Stomach smooth muscle (tissue), 2 donors: Measurements from ENCODE around the gene DNAJC21.

Experiments used
- H3K27ac ChIP-seq: one replicate; pipeline ENCODE4 v1.7.0; 2013; ENCODE audit warnings: mild to moderate bottlenecking, low read length, inconsistent platforms
- H3K27me3 ChIP-seq, 2 donors: one replicate each; pipeline ENCODE4 v1.7.0; 2013; ENCODE audit warnings: low read length in 2 of 2; ENCODE audit not compliant: insufficient read depth in 2 of 2, control insufficient read depth in 1 of 2
- H3K36me3 ChIP-seq, 2 donors: one replicate each; pipeline ENCODE4 v1.7.0; 2013; ENCODE audit warnings: low read length in 2 of 2; ENCODE audit not compliant: control insufficient read depth in 2 of 2, insufficient read depth in 2 of 2
- H3K4me1 ChIP-seq: one replicate; pipeline ENCODE4 v1.7.0; 2013; ENCODE audit warnings: low read length; ENCODE audit not compliant: control insufficient read depth, insufficient read depth
- H3K4me3 ChIP-seq, 2 donors: one replicate each; pipeline ENCODE4 v1.7.0; 2013; ENCODE audit warnings: low read length in 2 of 2
- H3K9ac ChIP-seq, 2 donors: one replicate each; pipeline ENCODE4 v1.7.0; 2013; ENCODE audit warnings: low read length in 2 of 2, mild to moderate bottlenecking in 1 of 2
- H3K9me3 ChIP-seq, 2 donors: one replicate each; pipeline ENCODE4 v1.7.0; 2013; ENCODE audit warnings: low read length in 2 of 2; ENCODE audit not compliant: control insufficient read depth in 2 of 2
- donor health status: healthy.
- donor health status: Pancreatic carcinoma.

The DNAJC21 gene

DNA sequence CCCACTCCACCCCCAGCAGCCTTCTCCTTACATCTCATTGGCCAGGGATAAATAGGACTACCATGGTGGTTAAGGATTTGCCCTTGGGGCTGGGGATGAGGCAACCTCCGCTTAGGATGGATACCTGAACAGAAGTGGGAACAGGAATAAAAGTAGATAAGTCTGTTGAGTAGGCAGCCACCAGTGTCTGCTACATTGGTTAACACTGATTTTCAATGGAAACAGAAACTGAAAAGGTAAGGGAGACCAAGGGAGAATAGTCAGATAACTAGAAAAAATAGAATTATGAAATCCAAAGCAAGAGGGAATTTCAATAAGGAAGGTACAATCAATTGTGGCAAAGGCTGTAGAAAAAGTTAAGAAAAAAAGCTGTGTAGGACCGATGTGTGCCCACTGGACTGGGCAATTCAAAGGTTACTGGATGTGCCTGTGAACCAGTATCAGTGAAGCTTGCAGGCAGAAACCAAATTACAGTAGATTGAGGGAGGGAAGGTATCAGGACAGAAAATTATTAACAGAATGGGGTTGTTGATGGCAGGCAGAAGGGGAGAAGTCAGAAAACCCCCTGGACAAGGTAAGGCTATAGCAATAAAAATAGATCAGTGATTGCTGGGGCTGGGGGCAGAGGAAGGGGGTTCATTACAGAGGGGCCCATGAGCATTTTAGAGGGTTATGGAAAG is 48.7 kb downstream of the DNAJC21 start:
- Histone ChIP-seq H3K4me3 (no peak overlapping the region), H3K36me3 (no peaks in the 10 kb centered on the region), H3K4me1 (no peaks in the 10 kb centered on the region), H3K27ac (no peak overlapping the region), H3K9me3 (no peaks in the 10 kb centered on the region), H3K27me3 (no peaks in the 10 kb centered on the region), H3K9ac (no peak overlapping the region)

DNA sequence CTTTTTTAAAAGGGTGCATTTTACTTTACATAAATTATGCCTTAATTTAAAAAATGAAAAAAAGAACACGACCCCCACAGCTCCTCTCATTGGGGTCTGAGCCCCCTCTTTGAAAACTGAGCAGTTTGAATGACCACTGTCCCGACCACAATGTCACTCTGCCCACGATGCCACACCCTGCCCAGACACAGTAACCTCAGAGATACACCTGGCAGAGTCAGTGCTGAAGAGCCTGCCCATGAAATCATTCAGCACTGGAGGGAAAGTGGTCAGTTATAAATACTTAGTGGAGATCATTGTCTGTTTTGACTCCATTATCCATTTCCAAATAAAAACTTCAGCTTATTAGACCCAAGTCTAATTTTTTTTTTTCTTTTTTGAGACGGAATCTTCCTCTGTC is 49.3 kb downstream of the DNAJC21 start:
- Histone ChIP-seq H3K27me3 (no peaks in the 10 kb centered on the region), H3K4me1 (no peaks in the 10 kb centered on the region), H3K27ac (no peak overlapping the region), H3K4me3 (no peak overlapping the region), H3K9ac (no peak overlapping the region), H3K9me3 (no peaks in the 10 kb centered on the region), H3K36me3 (no peaks in the 10 kb centered on the region)

DNA sequence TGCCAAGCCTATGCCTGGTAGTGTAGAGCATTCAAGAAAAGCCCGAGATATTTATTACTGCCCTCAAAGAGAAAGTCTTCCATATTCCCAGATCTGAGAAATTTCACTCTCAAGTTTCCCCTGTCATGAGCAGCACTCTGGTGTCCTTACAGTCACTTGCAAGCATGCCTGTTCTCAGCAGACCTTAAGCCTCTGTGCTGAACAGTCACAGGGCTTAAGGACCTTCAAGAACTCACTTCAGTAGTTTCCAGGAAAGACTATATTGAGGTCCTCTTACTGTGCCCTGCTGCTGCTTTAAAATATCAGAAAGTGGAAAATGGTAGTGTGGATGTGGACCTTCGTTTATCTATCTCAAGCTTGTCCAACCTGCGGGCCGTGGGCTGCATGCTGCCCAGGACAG is 53.5 kb downstream of the DNAJC21 start:
- no peak overlapping the region for H3K4me3 ChIP-seq
- H3K9ac ChIP-seq: no peak overlapping the region
- H3K27me3 ChIP-seq: no peaks in the 10 kb centered on the region
- no peaks in the 10 kb centered on the region for H3K36me3 ChIP-seq
- no peaks in the 10 kb centered on the region for H3K4me1 ChIP-seq
- peaks cover 0 to 9% of the 10 kb centered on the region in 2 donors for H3K9me3 ChIP-seq
- no peak overlapping the region for H3K27ac ChIP-seq

DNA sequence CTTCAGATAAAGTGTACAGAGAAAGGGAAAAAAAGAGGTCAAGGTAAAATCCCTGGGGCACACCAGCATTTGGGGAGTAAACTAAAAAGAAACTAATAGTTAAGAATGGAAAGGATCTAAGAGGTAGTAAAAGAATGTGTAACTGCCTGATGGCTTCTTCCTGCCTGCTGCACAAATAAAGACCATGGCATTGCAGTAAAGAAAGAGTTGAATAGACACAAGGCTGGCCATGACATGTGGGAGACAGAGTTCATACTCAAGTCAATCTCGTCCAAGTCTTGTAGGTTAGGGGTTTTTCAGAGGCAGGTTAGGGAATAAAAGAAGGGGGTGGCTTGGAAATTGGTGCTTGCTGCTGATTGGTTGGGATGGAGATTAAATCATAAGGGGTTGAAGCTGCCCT is 57.6 kb downstream of the DNAJC21 start:
- H3K4me1 ChIP-seq: no peaks in the 10 kb centered on the region
- H3K36me3 ChIP-seq: no peaks in the 10 kb centered on the region
- no peaks in the 10 kb centered on the region for H3K27me3 ChIP-seq
- no peak overlapping the region for H3K9ac ChIP-seq
- no peak overlapping the region for H3K27ac ChIP-seq
- H3K9me3 ChIP-seq: peaks cover 0 to 9% of the 10 kb centered on the region in 2 donors
- no peak overlapping the region for H3K4me3 ChIP-seq

DNA sequence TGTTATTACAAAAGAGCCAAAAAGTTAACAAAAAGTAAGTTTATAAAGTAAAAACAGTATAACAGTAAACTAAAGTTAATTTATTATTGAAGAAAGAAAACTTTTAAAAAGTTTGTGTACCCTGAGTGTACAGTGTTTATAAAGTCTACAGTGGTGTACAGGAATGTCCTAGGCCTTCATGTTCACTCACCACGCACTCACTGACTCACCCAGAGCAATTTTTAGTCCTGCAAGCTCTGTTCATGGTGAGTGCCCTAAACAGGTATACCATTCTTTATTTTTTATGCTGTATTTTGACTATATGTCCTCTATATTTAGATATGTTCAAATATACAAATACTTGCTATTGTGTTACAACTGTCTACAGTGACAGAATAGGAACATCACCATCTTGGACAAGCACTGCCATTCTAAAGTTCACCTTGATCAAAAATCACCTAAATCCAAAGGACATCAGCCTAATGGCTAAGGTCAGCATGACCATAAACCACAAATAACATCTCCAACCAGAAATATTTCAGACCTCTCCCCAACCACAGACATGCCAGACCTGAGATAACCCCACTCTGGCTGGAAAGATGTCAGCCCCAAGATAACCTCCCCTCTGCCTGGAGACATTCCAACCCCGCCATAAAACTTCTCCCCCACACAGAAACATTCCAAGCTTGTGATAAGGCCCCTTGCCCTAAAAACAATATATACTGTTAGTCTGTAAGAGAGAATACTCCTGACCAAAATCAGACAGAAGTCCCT is 62.3 kb downstream of the DNAJC21 start:
- H3K4me3 ChIP-seq: no peak overlapping the region
- H3K36me3 ChIP-seq: no peaks in the 10 kb centered on the region
- H3K9ac ChIP-seq: no peak overlapping the region
- no peaks in the 10 kb centered on the region for H3K4me1 ChIP-seq
- H3K27me3 ChIP-seq: no peaks in the 10 kb centered on the region
- peaks cover 0 to 4% of the 10 kb centered on the region in 2 donors for H3K9me3 ChIP-seq
- no peak overlapping the region for H3K27ac ChIP-seq

DNA sequence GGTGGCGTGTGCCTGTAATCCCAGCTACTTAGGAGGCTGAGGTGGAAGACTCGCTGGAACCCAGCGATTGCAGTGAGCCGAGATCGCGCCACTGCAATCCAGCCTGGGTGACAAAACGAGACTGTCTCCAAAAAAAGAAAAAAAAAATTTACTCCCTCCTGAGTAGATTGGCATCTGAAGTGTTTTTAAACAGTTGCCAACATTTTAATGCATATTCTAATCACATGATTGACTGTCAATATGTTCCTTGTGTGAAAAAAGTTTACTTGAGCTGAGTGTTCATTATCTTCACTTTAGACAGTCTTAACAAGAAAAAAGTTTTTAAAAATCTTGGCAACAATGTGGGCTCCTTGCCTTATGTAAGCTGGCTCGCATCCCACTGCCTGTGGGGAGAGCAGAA is 64.6 kb downstream of the DNAJC21 start:
- Histone ChIP-seq H3K27ac (no peak overlapping the region), H3K36me3 (no peaks in the 10 kb centered on the region), H3K4me1 (no peaks in the 10 kb centered on the region), H3K4me3 (no peak overlapping the region), H3K9me3 (peaks cover 0 to 3% of the 10 kb centered on the region in 2 donors), H3K27me3 (no peaks in the 10 kb centered on the region), H3K9ac (no peak overlapping the region)

DNA sequence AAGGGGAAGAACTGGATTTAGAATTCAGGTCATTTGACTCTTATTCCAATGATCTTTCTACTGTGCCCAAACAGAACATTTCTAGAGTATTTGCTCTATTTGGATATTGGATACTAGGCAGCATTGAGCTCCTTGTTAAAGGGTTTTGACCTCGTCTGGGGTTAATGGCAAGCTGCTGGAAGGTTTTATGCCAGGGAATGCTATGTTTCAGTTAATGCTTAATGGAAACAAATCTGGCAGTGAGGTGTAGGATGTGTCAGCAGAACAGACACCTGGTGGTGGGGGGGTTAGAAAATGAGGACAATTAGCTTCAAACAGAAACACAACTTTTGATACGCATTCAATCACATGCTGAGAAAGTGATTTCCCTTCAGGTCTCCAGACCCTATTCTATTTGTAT is 66.9 kb downstream of the DNAJC21 start:
- Histone ChIP-seq H3K36me3 (no peaks in the 10 kb centered on the region), H3K4me1 (no peaks in the 10 kb centered on the region), H3K27me3 (no peaks in the 10 kb centered on the region), H3K9ac (no peak overlapping the region), H3K9me3 (peaks cover 0 to 3% of the 10 kb centered on the region in 2 donors), H3K4me3 (no peak overlapping the region), H3K27ac (no peak overlapping the region)

DNA sequence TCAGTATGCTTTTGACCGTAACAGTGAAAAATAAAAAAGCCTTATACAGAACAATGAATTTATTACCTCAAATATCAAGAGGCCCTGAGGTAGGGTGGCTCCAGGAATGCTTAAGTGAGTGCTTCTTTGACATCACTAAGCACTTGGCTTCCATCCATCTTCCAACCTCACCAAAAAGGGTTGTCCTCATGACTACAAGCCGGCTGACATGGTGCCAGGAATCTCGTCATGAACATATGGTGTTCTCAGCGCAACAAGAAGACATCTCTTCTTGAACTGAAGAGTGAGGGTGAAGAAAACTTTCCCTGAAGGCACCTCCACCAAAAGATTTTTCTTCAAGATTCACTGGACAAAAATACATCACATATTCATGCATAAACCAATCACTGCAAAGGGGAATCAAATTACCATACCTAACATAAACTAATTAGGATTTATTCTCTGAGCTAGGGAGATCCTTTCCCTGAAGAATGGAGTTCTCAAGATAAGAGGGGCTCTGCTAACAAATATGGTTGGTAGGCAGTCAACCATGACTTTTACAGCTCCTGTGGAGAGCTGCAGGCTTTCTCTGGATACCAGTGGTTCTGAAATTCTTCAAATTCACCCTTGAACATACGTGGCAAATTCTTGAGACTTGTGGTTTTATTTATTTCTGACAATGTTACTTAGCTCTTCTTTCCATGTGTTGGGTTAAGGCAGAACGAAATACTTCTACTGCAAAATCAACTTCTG is 68.9 kb downstream of the DNAJC21 start:
- Histone ChIP-seq H3K9ac (no peak overlapping the region), H3K27ac (no peak overlapping the region), H3K27me3 (no peaks in the 10 kb centered on the region), H3K4me1 (no peaks in the 10 kb centered on the region), H3K9me3 (no peaks in the 10 kb centered on the region), H3K4me3 (no peak overlapping the region), H3K36me3 (no peaks in the 10 kb centered on the region)

DNA sequence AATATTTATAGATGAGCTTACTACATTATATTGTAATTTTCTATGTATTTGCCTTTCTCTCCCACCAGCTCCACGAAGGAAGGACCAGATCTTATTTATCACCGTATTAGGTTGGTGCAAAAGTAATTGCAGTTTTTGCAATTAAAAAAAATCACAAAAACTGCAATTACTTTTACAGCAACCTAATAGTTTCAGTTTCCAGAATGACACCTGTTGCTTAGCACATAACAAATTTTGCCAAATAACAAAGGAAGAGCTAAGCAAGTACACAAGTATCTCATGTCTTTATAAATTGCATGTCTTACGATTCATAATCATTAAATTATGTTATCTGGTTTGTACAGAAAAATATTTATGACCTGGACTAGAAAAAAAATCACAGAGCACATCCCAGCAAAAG is 72.5 kb downstream of the DNAJC21 start:
- Histone ChIP-seq H3K4me1 (no peaks in the 10 kb centered on the region), H3K27me3 (peaks cover 0 to 5% of the 10 kb centered on the region in 2 donors), H3K9ac (no peak overlapping the region), H3K36me3 (no peaks in the 10 kb centered on the region), H3K9me3 (no peaks in the 10 kb centered on the region), H3K4me3 (no peak overlapping the region), H3K27ac (no peak overlapping the region)

DNA sequence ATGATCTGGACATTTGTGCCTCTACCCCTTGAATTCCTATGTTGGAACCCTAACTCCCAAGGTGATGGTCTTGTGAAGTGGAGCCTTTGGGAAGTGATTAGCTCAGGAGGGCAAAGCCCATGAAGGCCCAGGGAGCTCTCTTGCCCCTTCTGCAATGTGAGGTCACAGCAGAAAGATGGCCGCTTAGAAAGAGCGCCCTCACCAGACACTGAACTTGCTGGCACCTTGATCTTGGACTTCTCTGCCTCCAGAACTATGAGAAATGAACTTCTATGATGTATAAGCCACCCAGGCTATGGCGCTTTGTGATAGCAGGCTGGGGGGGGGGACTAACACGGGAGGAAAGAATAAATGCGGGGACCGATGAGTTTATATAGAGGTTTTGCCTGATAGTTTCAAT is 73.1 kb downstream of the DNAJC21 start:
- peaks cover 3 to 5% of the 10 kb centered on the region in 2 donors for H3K27me3 ChIP-seq
- no peaks in the 10 kb centered on the region for H3K4me1 ChIP-seq

More for the DNA sequence above, 73.1 kb downstream of the DNAJC21 start:
- H3K36me3 ChIP-seq: no peaks in the 10 kb centered on the region
- H3K9me3 ChIP-seq: no peaks in the 10 kb centered on the region
- no peak overlapping the region for H3K9ac ChIP-seq
- H3K4me3 ChIP-seq: no peak overlapping the region
- no peak overlapping the region for H3K27ac ChIP-seq
